HT-29 (cell line): ENCODE measurements around the gene LUC7L3. TPM values are rescaled to one million over a fixed set of nuclear protein-coding genes. Genes with fewer than 3 reads are reported as not detected.
A peak's percentile ranks its signal among the peaks of the same experiment; 100 is the strongest.
"Not testable (repeated sequence)": the region's sequence is repeated elsewhere in the genome, so short reads cannot be mapped to it uniquely, and the experiment has no call there.

Experiments used
- DNase-seq: peaks from one replicate; pipeline ENCODE4 v3.0.0-alpha.2; 2015; ENCODE audit warnings: low spot score
- total RNA-seq: library from RNA; depleted of rRNA; stranded (reverse); fragments of >200 nt; shearing (Covaris generic); gene quantifications from 2 replicates; pipeline ENCODE4 v1.2.3, GENCODE V29; 2014

The LUC7L3 gene
- total RNA-seq, 1 experiment from 2014 or later: 50.4 TPM

DNA sequence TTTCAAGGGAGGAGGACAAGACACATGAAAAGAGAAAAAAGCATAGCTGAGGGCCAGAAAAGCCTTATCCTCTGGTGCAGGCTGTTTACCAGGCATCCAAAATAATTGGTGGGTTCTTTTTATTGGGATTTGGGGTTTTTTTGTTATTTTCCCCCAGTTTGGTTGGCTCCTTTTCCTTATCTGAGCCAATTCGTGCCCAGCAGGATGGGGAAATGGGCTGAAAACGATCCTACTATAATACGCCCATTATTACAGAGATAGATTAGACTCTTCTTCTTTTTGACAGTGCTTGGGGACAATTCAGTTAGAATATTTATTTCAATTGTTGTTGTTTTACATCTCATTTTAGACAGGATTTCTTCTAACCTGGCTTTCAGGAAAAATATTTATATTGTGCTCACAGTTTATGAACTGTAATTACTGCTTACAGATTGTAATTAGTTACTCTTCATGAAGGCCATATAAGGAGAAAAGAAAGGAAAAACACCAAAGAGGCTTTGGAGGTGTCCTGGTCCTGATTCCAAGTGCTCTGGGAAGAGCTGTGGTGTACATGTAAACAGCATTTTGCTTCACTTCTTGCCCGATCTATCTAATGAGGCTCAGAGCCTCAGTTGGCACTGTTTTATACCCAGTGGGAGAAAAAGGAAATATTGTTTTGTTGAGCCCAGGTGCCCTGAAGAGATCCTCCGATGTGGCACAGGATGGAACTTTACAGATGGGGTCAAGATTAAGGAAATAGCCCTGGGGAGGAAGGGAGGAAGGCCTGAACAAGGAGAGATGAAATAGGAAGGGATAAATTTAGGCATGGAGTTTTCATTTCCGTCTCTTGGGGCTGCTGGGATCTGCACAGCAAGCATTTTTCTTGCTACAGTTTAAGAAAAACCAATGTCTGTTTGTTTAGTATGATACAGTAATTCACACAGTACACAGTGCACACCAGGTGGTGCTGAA lies 11.1 kb upstream of the LUC7L3 start:
- DNase-seq: peak; percentile 63

- DNase-seq: not testable (repeated sequence)
These were observed 10.3 kb upstream of the LUC7L3 start for GRCh38 chr17:50709053-50709452.

DNA sequence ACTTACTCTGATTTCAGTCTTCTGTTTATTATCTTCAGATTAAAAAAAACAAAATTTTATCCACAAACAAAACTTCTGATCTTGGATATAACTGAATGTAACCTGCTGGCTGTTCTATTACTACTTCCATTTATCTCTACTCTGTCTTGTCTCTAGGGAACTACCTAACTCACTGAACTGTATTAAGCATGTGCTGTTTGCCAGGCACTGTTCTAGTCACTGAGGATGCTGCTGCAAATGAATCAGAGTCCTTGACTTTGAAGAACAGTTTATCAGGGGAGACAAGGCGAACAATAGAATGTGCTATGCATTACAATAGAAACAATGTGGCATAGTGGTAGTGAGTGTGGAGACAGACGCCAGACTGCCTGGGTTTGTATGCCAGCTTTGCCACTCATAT lies 9.4 kb upstream of the LUC7L3 start:
- DNase-seq: no peak

- no peak for DNase-seq
These were observed 8.8 kb upstream of the LUC7L3 start for GRCh38 chr17:50710650-50711049.

- DNase-seq: no peak
These were observed 6.8 kb upstream of the LUC7L3 start for GRCh38 chr17:50712641-50713040.

- DNase-seq: no peak
These were observed 3.9 kb upstream of the LUC7L3 start for GRCh38 chr17:50715471-50715870.

- DNase-seq: peak; percentile 35
These were observed 756 bp downstream of the LUC7L3 start for GRCh38 chr17:50719924-50720794.

GRCh38 chr17:50721194-50722010 lies 2.0 kb downstream of the LUC7L3 start:
- DNase-seq: peak; percentile 25

GRCh38 chr17:50722746-50723145 lies 3.3 kb downstream of the LUC7L3 start:
- DNase-seq: no peak

DNA sequence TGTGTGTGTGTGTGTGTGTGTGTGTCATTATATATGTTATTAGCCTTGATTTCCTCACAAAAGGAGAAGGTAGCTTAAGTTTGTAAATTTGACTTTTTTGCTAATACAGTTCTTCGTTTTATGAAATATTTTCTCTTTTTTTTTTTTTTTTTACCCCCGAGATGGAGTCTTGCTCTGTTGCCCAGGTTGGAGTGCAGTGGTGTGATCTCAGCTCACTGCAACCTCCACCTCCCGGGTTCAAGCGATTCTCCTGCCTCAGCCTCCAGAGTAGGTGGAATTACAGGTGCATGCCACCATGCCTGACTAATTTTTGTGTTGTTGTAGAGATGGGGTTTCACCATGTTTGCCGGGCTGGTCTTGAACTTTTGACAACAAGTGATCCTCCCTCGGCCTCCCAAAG lies 5.2 kb downstream of the LUC7L3 start:
- DNase-seq: not testable (repeated sequence)

DNA sequence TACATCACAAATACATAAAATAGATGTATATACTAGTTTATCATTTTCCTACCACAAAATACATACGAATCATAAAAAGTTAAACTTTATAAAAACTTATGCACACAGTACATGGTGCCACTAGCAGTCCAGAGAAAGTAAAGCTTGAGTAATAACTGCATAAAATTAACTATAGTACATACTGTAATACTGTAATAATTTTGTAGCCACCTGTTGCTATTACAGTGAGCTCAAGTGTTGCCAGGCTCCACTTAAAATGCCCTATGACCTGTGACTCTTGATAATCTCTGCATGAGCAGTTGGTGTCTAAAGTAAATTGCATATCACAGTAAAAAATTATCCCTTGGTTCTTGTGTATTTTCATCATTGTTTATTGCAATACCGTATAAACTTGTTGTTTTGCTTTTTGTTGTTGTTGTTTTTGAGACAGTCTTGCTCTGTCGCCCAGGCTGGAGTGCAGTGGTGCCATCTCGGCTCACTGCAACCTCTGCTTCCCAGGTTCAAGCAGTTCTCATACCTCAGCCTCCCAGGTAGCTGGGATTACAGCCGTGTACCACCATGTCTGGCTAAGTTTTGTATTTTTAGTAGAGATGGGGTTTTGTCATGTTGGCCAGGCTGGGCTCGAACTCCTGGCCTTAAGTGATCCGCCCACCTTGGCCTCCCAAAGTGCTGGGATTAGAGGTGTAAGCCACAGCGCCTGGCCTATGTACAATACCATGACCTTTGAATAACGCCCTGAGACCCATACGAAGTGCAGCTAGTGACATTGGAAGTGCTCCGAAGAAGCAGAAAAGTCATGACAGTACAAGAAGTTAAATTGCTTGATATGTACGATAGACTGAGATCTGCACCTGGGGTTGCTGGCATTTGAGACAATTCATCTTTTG lies 6.6 kb downstream of the LUC7L3 start:
- no peak for DNase-seq

DNA sequence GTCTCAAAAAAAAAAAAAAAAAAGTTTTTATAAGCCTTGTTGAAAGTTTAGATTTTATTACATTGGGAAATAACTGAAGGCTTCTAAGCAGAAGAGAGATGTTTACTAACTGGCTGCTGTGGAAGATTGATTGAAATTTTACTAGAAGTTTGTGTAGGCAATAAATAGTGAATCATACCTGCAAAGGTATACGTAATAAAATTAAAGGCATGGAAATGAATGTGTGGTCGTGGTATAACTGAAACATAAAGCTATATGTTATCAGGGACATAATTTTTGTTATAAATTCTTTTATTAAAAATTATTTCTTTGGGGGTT lies 8.7 kb downstream of the LUC7L3 start:
- no peak for DNase-seq

DNA sequence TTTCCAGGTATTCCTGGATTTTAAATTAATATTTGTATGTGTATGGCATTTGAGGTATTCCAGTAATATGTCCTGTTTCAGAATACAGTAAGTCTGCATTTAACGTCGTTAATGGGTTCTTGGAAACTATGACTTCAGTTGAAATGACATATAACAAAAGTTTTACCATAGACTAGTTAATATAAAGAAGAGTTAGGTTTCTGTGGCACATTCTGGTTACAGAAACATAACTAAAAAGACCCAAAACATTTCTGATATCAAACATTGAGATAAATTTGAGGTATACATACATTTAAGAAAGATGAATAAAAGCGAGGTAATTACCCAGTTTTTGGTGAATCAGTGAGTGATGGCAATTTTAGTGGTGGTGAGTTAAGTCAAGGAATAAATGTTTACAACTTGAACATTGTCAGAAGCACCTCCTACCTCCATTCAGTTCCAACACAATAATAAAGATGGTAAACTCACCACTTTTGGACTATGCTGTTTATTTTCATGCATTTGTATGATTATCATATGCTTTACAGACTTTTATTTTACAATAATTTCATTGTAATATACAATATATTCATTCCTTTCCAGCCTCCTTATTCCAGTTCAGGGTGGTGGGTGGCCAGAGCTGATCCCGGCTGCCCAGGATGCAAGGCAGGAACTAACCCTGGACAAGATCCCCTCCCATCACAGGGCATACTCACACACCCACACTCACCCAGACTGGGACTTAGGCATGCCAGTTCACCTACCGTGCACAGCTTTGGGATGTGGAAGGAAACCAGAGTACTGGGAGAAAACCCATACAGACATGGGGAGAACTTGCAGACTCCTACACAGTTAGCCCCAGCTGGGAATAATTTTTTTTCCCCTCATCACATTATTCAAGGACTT lies 9.7 kb downstream of the LUC7L3 start:
- no peak for DNase-seq

GRCh38 chr17:50731575-50732460 lies 12.4 kb downstream of the LUC7L3 start:
- no peak for DNase-seq

GRCh38 chr17:50735287-50735686 lies 15.9 kb downstream of the LUC7L3 start:
- no peak for DNase-seq

GRCh38 chr17:50737118-50737698 lies 17.8 kb downstream of the LUC7L3 start:
- no peak for DNase-seq

GRCh38 chr17:50739098-50739497 lies 19.7 kb downstream of the LUC7L3 start:
- no peak for DNase-seq

- no peak for DNase-seq
These were observed 26.2 kb downstream of the LUC7L3 start for GRCh38 chr17:50745631-50746030.
